Esophagus (tissue), 2 donors: ENCODE measurements around the gene RASGEF1B. TPM values are rescaled to one million over a fixed set of nuclear protein-coding genes. Genes with fewer than 3 reads are reported as not detected.
A peak's percentile ranks its signal among the peaks of the same experiment; 100 is the strongest.
"Not testable (repeated sequence)": the region's sequence is repeated elsewhere in the genome, so short reads cannot be mapped to it uniquely, and the experiment has no call there.

Experiments used
- H3K27ac ChIP-seq, 2 donors: one replicate each; pipeline ENCODE4 v1.5.1; 2013; ENCODE audit warnings: low read depth in 2 of 2, mild to moderate bottlenecking in 2 of 2, inconsistent platforms in 1 of 2, low read length in 1 of 2, moderate library complexity in 1 of 2
- H3K27me3 ChIP-seq, 2 donors: one replicate each; pipeline ENCODE4 v1.6.1; 2013; ENCODE audit warnings: low read length in 2 of 2, control low read depth in 1 of 2, mild to moderate bottlenecking in 1 of 2; ENCODE audit not compliant: insufficient read depth in 2 of 2, control insufficient read depth in 1 of 2
- H3K36me3 ChIP-seq, 2 donors: one replicate each; pipeline ENCODE4 v1.6.1; 2013; ENCODE audit warnings: low read length in 1 of 2; ENCODE audit not compliant: control insufficient read depth in 2 of 2, insufficient read depth in 2 of 2
- H3K4me1 ChIP-seq, 2 donors: one replicate each; pipeline ENCODE4 v1.6.1; 2013; ENCODE audit warnings: low read length in 1 of 2; ENCODE audit not compliant: control insufficient read depth in 2 of 2, insufficient read depth in 2 of 2
- H3K4me3 ChIP-seq, 2 donors: one replicate each; pipeline ENCODE4 v1.5.1; 2013; ENCODE audit warnings: low read length in 2 of 2, mild to moderate bottlenecking in 2 of 2, low read depth in 1 of 2, moderate library complexity in 1 of 2
- H3K9me3 ChIP-seq, 2 donors: one replicate each; pipeline ENCODE4 v1.6.1; 2013; ENCODE audit warnings: mild to moderate bottlenecking in 2 of 2, low read depth in 1 of 2, low read length in 1 of 2, moderate library complexity in 1 of 2; ENCODE audit not compliant: control insufficient read depth in 2 of 2, insufficient read depth in 1 of 2
- WGBS, 2 donors: extraction: QIAGEN DNeasy Blood & Tissue Kit; methylation state at CpG; one replicate each; pipeline ENCODE4 v1.1.7; 2013; 5-methylcytosine and 5-hydroxymethylcytosine counted together
- polyA plus RNA-seq, 2 donors: library from polyadenylated mRNA; stranded (reverse); fragments of 200-250 nt; gene quantifications; one replicate each; pipeline ENCODE4 v1.2.3, GENCODE V29; 2013
- donor health status: healthy with polysubstance abuse.
- donor health status: Bipolar disorder and iron deficiency.

RASGEF1B gene
- polyA plus RNA-seq, 2 donors: 7.4 to 22.1 TPM

DNA sequence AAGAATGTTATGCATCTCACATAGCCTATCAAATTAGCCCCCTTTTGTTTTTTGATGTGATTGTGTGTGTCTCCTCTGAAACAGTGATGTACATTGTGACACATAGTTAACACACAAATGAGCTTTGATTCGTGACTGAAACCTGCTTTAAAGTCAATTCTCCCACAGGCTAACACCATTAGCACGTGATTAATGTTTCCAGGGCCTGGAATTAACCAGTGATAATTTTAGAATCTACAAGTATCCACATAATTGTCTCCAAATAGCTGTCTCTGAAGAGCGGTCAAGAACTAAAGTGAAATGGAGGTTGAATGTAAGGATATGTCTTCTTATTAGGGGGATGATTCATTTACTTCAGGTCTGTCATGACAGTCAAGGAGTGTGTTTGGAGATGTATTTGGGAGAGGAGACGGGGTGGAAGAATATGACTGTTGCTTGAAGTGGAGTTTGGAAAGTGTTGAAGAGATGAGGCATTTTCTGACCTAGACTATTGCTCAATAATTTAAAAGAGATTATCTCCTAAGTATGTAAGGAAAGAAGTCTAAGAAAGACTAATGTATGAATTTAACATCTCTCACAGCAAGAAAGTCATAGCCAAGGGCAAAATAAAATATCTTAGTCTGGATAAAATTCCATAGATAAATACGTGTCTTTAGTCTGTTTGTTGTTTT is 13.7 kb upstream of the RASGEF1B start:
- Histone ChIP-seq H3K27ac (no peak overlapping the region), H3K4me1 (no peaks in the 10 kb centered on the region)
- 51 to 65% methylated on average over 5 of the region's 5 CpGs for WGBS, 2 donors

DNA sequence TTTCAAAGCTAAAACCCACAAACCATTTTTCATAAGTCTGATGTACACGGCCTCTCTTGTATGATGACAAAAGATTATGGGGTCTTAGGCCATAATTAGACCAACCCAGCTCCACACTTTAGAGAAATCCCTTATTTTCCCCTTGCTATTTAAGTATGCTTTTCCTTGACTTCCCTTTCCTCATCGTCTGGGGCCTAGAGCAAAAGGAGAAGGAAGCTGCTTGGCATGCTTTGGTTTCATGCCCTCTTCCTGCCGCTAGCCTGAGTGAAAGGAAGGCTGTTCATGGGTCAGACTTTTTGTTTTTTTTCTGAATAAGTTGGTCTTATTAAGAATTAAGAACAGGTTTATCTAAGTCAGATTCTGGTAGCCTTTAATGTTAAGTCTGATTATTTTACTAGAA is 10.6 kb upstream of the RASGEF1B start:
- 76 to 77% methylated on average over 3 of the region's 3 CpGs for WGBS, 2 donors
- Histone ChIP-seq H3K36me3 (no peaks in the 10 kb centered on the region), H3K4me3 (no peak overlapping the region), H3K9me3 (no peaks in the 10 kb centered on the region), H3K27ac (no peak overlapping the region), H3K4me1 (no peaks in the 10 kb centered on the region), H3K27me3 (no peaks in the 10 kb centered on the region)

More for the DNA sequence above, 13.7 kb upstream of the RASGEF1B start:
- Histone ChIP-seq H3K27me3 (no peaks in the 10 kb centered on the region), H3K9me3 (no peaks in the 10 kb centered on the region), H3K36me3 (no peaks in the 10 kb centered on the region), H3K4me3 (no peak overlapping the region)

DNA sequence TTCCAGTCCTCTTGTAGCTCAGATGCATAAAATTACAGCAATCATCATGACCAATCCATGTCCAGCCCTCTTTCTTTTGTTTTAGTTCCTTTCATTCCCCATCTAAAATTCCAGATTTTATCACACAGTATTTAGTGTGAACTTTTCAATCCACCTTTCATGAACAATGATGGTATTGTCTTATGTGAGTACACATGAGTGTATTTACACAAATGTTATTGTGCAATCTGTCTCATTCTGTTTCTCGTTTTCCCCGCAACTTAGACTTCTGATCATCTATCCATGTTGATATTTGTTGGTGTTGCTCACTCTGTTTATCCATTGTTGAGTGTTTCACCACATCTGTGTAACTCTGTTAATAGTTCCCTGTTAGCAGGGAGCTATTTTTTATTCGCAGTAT is 9.4 kb upstream of the RASGEF1B start:
- Histone ChIP-seq H3K4me1 (no peaks in the 10 kb centered on the region), H3K27ac (no peak overlapping the region)
- WGBS, 2 donors: 80 to 86% methylated on average over 3 of the region's 3 CpGs

DNA sequence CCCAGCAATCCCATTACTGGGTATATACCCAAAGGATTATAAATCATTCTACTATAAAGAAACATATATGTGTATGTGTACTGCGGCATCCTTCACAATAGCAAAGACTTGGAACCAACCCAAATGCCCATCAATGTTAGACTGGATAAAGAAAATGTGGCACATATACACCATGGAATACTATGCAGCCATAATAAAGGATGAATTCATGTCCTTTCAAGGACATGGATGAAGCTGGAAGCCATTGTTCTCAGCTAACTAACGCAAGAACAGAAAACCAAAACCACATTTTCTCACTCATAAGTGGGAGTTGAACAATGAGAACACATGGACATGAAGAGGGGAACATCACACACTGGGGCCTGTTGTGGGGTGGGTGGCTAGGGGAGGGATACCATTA is 7.9 kb upstream of the RASGEF1B start:
- H3K9me3 ChIP-seq, H3K27ac ChIP-seq, H3K36me3 ChIP-seq, H3K4me1 ChIP-seq, H3K27me3 ChIP-seq, H3K4me3 ChIP-seq: not testable (repeated sequence)
- WGBS, 2 donors: 73 to 77% methylated on average over 2 of the region's 2 CpGs

More for the DNA sequence above, 9.4 kb upstream of the RASGEF1B start:
- no peaks in the 10 kb centered on the region for H3K27me3 ChIP-seq
- no peak overlapping the region for H3K4me3 ChIP-seq
- H3K36me3 ChIP-seq: no peaks in the 10 kb centered on the region
- H3K9me3 ChIP-seq: no peaks in the 10 kb centered on the region

DNA sequence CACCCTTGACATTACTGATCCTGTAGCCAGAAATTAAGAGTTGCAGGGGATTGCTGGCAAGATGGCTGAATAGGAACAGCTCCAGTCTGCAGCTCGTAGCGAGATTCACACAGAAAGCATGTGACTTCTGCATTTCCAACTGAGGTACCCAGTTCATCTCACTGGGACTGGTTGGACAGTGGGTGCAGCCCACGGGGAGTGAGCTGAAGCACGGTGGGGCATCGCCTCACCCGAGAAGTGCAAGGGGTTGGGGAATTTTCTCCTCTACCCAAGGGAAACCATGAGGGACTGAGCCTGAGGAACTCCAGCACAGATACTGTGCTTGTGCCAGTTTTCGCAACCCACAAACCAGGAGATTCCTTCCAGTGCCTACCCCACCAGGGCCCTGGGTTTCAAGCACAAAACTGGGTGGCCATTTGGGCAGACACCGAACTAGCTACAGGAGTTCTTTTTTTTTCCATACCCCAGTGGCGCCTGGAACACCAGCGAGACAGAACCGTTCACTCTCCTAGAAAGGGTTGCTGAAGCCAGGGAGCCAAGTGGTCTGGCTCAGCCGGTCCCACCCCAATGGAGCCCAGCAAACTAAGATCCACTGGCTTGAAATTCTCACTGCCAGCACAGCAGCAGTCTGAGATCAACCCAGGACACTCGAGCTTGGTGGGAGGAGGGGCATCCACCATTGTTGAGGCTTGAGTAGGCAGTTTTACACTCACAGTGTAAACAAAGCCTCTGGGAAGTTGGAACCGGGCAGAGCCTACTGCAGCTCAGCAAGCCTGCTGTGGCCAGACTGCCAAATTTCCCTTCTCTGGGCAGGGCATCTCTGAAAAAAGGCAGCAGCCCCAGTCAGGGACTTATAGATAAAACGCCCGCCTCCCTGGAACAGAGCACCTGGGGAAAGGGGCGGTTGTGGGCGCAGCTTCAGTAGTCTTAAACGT is 1.9 kb upstream of the RASGEF1B start:
- not testable (repeated sequence) for H3K27me3 ChIP-seq, H3K4me3 ChIP-seq, H3K36me3 ChIP-seq, H3K27ac ChIP-seq, H3K4me1 ChIP-seq, H3K9me3 ChIP-seq
- 64 to 73% methylated on average over 19 of the region's 19 CpGs for whole genome bisulfite sequencing, 2 donors

DNA sequence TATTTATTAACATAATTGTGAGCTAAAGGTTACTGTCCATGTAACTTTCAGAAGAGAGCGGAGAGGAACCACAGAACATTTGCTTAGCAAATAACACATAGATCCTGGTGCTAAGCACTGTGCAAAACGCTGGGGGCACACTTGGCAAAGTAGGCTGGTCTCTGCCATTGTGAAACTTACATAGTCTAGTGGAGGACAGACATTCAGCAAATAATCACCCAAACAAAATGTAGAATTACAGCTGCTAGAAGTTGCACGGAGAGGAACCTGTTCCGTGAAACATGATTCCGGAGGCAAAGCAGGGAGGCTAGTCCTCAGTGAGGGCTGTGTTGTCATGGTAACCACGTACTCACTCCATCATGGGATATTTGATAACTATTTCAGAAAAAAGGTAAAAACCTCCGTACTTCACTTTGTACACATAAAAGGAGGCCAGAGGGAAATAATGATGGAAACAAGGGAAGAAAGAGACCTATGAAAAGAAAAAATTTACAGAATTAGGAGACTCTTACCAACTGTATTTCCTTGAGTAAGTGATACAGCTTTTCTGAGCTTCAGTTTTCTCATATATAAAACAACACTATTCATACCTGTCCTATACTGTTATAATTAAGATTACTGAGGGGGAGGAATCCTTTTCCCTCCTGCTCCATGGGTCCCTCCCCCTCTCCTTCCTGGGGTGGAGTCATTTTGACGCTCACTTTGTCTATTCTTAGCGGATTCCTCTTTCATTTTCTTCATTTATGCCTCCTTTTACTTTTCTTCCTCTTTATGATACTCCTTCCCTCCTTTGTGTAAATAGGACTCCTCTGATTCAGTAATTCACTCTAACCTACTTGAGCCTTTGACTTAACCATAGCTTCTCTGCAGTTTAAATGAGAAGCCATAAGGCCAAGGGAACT is 825 bp upstream of the RASGEF1B start:
- H3K36me3 ChIP-seq: no peaks in the 10 kb centered on the region
- H3K27me3 ChIP-seq: no peaks in the 10 kb centered on the region
- H3K9me3 ChIP-seq: no peaks in the 10 kb centered on the region
- H3K27ac ChIP-seq: peak overlapping the region; percentile 94 to 96
- WGBS, 2 donors: 32 to 33% methylated on average over 9 of the region's 9 CpGs
- peak overlapping the region; percentile 65 to 68 for H3K4me3 ChIP-seq
- peaks cover 2 to 5% of the 10 kb centered on the region in 2 donors for H3K4me1 ChIP-seq

DNA sequence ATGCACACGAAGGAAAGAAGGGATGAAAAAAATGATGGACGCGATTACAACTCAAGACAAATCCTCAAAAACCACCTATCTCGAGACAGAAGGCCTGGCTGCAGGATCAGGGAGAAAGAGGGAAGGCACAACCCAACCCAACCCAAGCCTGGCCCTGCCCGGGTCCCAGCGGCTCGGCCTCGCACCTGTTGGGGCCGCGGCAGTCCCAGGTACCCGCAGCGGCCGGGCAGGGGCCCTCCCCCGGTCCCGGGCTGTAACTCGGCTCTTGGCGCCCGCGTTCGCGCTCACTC is 464 bp downstream of the RASGEF1B start:
- 0% methylated on average over 18 to 21 of the region's 21 CpGs for WGBS, 2 donors
- H3K4me3 ChIP-seq: peak overlapping the region; percentile 65 to 68
- peak overlapping the region; percentile 93 to 96 for H3K27ac ChIP-seq
- no peaks in the 10 kb centered on the region for H3K36me3 ChIP-seq
- H3K9me3 ChIP-seq: no peaks in the 10 kb centered on the region
- H3K4me1 ChIP-seq: peaks cover 2 to 5% of the 10 kb centered on the region in 2 donors
- no peaks in the 10 kb centered on the region for H3K27me3 ChIP-seq

DNA sequence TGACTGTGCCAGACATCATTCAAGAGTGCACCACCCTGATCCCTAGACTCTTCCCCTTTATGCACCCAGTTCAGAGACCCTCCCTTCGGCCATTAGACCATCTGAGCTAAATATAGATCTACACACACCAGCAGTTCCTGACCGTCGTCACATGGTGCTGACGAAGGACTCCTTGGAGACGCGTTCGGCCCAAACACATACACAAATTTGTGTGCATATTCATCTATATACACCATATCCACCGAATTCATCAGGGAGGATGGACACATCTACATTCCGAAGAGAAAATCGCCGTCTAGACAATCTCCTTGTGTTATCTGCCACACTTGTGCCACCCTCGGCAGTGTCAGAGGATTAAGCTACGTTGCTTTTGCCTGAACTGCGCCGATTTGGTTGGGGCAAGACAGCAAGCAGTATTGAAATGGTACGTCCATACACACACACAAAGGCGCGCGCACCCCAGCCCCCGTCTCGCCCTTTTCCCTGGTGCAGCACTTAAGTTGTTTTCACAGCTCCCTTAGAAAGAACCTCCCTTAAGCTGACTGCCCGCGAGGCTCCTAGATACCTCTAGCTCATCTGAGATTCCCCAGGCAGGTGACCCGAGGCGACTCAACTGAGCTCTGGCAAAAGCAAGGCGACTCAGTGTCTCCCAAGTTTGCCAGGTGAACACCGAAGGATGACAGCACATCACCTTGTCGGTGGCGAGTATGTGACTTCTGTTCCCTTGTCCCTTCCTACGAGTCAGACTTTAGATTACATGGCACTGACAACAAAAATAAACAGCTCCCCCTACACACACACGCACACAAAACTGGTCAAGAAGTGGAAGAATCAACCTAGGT is 1.0 kb downstream of the RASGEF1B start:
- no peaks in the 10 kb centered on the region for H3K9me3 ChIP-seq
- 2% methylated on average over 31 of the region's 31 CpGs for WGBS, 2 donors
- peak overlapping the region; percentile 93 to 96 for H3K27ac ChIP-seq
- H3K36me3 ChIP-seq: no peaks in the 10 kb centered on the region
- peaks cover 2 to 5% of the 10 kb centered on the region in 2 donors for H3K4me1 ChIP-seq
- H3K27me3 ChIP-seq: no peaks in the 10 kb centered on the region
- H3K4me3 ChIP-seq: peak overlapping the region; percentile 65 to 68
